AG10803 (cell line): ENCODE data around the gene LRRC15.

Experiments used
- DNase-seq: peaks from one replicate; pipeline ENCODE4 v3.0.0; 2010; ENCODE audit warnings: low read depth
- H3K4me3 ChIP-seq: 2 replicates; pipeline ENCODE4 v1.5.1; 2011; ENCODE audit warnings: mild to moderate bottlenecking, low read length, control low read depth
- TF ChIP-seq, protein P1 (sequence below): conservative IDR thresholded peaks from 2 replicates; pipeline ENCODE4 v1.5.1; 2011; ENCODE audit warnings: mild to moderate bottlenecking, low read length, control low read depth, inconsistent platforms

The LRRC15 gene

DNA sequence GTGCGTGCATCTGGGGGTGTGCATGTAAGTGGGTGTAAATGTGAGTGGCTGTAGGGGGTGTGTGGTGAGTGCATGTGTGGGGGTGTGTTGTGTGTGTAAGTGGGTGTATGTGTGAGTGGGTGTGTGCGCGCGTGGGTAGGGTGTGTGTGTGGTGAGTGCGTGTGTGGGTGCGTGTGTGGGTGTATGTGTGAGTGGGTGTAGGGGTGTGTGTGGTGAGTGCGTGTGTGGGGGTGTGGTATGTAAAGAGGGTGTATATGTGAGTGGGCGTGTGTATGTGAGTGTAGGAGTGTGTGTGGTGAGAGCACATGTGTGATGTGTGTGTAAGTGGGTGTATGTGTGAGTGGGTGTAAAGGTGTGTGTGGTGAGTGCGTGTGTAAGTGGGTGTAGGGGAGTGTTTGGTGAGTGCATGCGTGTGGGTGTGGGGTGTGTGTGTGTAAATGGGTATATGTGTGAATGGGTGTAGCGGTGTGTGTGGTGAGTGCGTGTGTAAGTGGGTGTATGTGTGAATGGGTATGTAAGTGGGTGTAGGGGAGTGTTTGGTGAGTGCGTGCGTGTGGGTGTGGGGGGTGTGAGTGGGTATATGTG is 17.5 kb downstream of the LRRC15 start:
- DNase-seq, result no peak
- TF ChIP-seq, protein P1, sequence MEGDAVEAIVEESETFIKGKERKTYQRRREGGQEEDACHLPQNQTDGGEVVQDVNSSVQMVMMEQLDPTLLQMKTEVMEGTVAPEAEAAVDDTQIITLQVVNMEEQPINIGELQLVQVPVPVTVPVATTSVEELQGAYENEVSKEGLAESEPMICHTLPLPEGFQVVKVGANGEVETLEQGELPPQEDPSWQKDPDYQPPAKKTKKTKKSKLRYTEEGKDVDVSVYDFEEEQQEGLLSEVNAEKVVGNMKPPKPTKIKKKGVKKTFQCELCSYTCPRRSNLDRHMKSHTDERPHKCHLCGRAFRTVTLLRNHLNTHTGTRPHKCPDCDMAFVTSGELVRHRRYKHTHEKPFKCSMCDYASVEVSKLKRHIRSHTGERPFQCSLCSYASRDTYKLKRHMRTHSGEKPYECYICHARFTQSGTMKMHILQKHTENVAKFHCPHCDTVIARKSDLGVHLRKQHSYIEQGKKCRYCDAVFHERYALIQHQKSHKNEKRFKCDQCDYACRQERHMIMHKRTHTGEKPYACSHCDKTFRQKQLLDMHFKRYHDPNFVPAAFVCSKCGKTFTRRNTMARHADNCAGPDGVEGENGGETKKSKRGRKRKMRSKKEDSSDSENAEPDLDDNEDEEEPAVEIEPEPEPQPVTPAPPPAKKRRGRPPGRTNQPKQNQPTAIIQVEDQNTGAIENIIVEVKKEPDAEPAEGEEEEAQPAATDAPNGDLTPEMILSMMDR, result no peak
- H3K4me3 ChIP-seq, result no peak overlapping the region

DNA sequence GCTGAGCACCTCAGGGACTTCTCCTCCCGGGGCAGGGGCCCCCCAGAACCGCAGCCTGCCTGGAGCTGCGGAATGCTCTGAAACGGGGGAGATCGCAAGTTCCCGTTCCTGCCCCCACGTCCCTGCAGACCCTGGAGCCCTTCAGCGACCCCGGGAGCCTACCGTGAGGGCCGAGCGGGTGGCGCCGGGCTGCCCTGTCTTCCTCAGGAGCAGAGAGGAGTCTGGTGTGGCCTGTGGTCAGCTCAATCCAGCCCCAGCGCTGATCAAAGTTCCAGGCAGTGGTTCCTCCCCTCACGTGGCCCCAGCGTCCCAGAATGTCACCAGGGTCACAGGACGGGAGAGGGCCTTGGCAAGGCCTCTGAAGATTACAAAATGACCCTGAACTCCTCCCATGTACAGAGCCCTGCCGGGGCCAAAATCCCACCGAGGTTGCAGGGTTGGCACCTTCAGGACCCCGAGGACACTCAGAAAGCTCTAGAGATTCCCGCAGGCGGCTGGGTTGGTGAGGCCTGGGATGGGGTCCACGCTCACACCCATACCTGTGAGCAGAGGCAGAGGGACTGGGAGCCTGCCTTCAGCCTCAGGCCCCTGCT is 18.4 kb downstream of the LRRC15 start, which contains the start of gene CPN2:
Gene CPN2, minus strand, starts transcription at position 249 of the 593 bp plus-strand sequence. CDS start 8,626 bp downstream, outside the sequence.
- H3K4me3 ChIP-seq, result no peak within 1 kb of the TSS
- DNase-seq, result no peak
- TF ChIP-seq, protein P1, result no peak

DNA sequence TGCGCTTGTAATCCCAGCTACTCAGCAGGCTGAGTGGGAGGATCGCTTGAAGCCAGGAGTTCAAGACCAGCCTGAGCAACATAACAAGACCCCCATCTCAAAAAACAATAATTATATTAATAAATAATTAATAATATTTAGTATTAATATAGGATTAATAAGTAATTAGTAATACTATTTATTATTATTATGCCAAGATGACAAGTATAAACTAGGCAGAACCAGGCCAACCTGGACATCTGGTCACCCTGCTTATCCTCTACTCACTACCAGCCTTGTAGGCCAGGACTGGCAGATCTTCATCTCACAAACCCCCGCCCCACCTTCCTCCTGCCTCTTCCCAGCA is 18.8 kb downstream of the LRRC15 start:
- no peak overlapping the region for H3K4me3 ChIP-seq
- DNase-seq, result no peak
- TF ChIP-seq, protein P1, result no peak

DNA sequence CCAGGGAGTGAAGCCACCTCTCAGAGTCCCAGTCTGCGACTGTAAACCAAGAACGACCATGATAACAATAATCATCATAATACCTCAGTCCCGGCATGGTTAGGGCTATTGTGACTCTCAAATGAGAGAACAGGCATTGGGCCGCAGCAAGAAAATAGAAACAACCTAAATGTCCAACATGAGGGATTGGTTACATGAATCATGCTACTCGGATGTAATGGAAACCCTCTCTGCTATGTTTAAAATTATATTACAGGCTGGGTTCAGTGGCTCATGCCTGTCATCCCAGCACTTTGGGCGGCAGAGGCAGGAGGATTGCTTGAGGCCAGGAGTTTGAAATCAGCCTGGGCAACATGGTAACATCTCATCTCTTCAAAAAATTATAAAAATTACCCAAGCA is 21.2 kb downstream of the LRRC15 start:
- no peak for DNase-seq
- TF ChIP-seq, protein P1, result no peak
- H3K4me3 ChIP-seq, result no peak overlapping the region

DNA sequence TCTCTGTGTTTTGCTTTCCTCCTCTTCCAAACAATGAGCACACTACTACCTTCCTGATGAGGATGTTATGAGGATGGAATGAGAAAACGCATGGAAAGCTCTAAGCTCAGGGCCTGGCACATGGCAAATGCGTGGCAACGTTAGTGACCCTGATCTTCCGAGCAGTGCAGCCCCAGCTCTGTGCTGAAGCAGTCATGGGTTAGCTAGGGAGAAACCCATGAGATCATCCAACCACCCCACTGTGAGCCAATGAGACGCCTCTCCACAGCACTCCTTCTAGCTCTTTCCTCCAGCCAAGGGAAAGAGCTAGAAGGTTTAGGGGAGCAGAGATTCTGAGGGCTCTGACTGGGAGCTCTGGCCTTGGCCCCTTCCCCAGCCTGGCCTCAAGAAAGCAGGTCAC is 22.9 kb downstream of the LRRC15 start:
- H3K4me3 ChIP-seq, result no peak overlapping the region
- TF ChIP-seq, protein P1, result no peak
- peak; percentile 58 for DNase-seq

DNA sequence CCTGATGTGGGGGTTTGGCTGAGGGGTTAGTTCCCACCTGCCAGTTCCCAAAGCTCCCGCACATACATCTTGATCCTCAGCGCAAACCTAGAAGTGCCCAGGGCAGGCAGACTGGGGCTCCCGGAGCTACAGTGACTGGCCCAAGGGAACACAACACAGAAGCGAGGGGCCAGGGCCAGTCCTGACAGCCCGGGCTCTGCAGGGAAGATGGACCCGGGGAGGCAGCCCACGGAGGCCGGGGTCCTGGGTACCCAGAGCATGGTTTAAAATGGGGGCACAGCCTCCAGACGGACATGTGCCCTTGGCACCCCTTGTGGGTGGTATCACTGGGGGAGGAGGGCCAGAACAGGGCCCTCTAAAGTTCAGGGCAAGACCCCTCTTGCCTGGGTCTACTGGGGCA is 23.5 kb downstream of the LRRC15 start:
- no peak for DNase-seq
- H3K4me3 ChIP-seq, result no peak overlapping the region
- TF ChIP-seq, protein P1, result no peak

DNA sequence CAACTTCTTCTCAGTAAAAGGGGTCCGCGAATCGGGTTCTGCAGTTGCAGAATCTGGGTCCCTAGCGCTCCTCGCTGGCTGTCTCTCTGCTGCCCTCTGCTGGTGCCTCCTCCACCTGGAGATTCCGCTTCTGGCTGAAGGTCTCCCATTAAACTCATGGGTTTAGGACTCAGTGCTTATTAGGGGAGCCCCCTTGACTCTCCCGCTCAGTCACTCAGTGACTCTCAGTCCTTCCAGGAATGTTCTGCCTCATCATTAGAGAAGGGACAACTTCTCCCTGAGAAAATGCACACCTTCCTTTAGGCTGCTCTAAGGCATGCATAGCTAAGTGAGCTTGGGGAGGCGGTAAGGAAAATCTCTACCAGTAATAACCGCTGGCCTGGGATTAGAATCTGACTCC is 25.5 kb downstream of the LRRC15 start:
- DNase-seq, result no peak
- TF ChIP-seq, protein P1, result peak; percentile 90
- H3K4me3 ChIP-seq, result no peak overlapping the region
